HepG2 (cell line): ENCODE results near the gene UBR1. TPM values are rescaled to one million over a fixed set of nuclear protein-coding genes. Genes with fewer than 3 reads are reported as not detected.

Experiments
- ATAC-seq: fragments of 200-7000 bp; cut with Tn5 transposase; 3 replicates; pipeline ENCODE4 v1.9.1; 2020; ENCODE audit warnings: mild to moderate bottlenecking, moderate library complexity
- BruUV-seq: library from RNA; stranded (reverse); fragments of 400-500 nt; replicated peaks from 2 replicates; lab custom pipeline; 2021; lab: Mats Ljungman, UMichigan
- CTCF ChIA-PET: fragments of 300-600 bp; formaldehyde crosslinking; extraction: SDS; loops from one replicate; lab custom pipeline; 2021; ENCODE audit warnings: low total read pairs, inconsistent platforms, low intra/inter-chr PET ratio; lab: Yijun Ruan, JAX
- POLR2A ChIA-PET: fragments of 350-600 bp; sonication (Branson Sonifier 250); formaldehyde crosslinking; loops from one replicate; lab custom pipeline; 2020; ENCODE audit warnings: antibody characterized with exemption, inconsistent platforms; lab: Yijun Ruan, JAX
- DNase-seq: peaks from one replicate; pipeline ENCODE4 v3.0.0-alpha.2; 2015; ENCODE audit warnings: low spot score
- FAIRE-seq: peaks from 3 replicates; lab custom pipeline; 2011; peaks lifted over from hg19 to GRCh38; lab: Jason Lieb, UNC
- H2AFZ ChIP-seq: one replicate; pipeline ENCODE4 v1.6.1; 2011; ENCODE audit warnings: low read length, inconsistent platforms
- H3K27ac ChIP-seq: fragments of 300-600 bp; 3 replicates; pipeline ENCODE4 v1.8.0; 2011; ENCODE audit warnings: mixed run types, mild to moderate bottlenecking, mixed read lengths, low read length, inconsistent platforms; ENCODE audit not compliant: insufficient read depth; ENCODE audit errors: extremely low read length
- H3K27me3 ChIP-seq, 2 experiments: fragments of 200-600 bp in 1 of 2; 2 replicates in 1 of 2; 3 replicates in 1 of 2; pipeline versions ENCODE4 v1.6.0 to v1.8.0; 2011; ENCODE audit warnings: low read length in 2 of 2, mild to moderate bottlenecking in 2 of 2, moderate library complexity in 2 of 2, inconsistent platforms in 1 of 2; ENCODE audit not compliant: insufficient read depth in 2 of 2, control insufficient read depth in 1 of 2
- H3K36me3 ChIP-seq, 2 experiments: fragments of 200-600 bp in 1 of 2; replicated peaks in 1 of 2; 2 replicates in 1 of 2; 3 replicates in 1 of 2; pipeline versions ENCODE4 v1.5.1 to v1.8.0; 2011; ENCODE audit warnings: low read length in 2 of 2, inconsistent platforms in 1 of 2; ENCODE audit not compliant: insufficient read depth in 2 of 2, control insufficient read depth in 1 of 2
- H3K4me1 ChIP-seq: 2 replicates; pipeline ENCODE4 v1.5.1; 2012; ENCODE audit warnings: low read length, inconsistent platforms; ENCODE audit not compliant: insufficient read depth
- H3K4me2 ChIP-seq: 2 replicates; pipeline ENCODE4 v1.6.0; 2011; ENCODE audit warnings: low read depth, low read length, inconsistent platforms
- H3K4me3 ChIP-seq, 3 experiments: fragments of 200-600 bp in 1 of 3; sonication (generic), shearing (Covaris generic) in 1 of 3; replicated peaks in 1 of 3; 2 replicates each; pipeline ENCODE4 v1.5.1; 2011 to 2016; ENCODE audit warnings: low read length in 3 of 3, inconsistent platforms in 2 of 3, low read depth in 2 of 3, mild to moderate bottlenecking in 2 of 3, control low read depth in 1 of 3, mixed read lengths in 1 of 3; ENCODE audit not compliant: insufficient read depth in 1 of 3
- H3K79me2 ChIP-seq: one replicate; pipeline ENCODE4 v1.6.1; 2011; ENCODE audit warnings: low read length, inconsistent platforms; ENCODE audit not compliant: insufficient read depth
- H3K9ac ChIP-seq: 2 replicates; pipeline ENCODE4 v1.6.0; 2011; ENCODE audit warnings: mild to moderate bottlenecking, low read depth, low read length, inconsistent platforms; ENCODE audit not compliant: insufficient read depth
- H3K9me3 ChIP-seq: 2 replicates; pipeline ENCODE4 v1.5.1; 2012; ENCODE audit warnings: mild to moderate bottlenecking, low read length
- H4K20me1 ChIP-seq: 2 replicates; pipeline ENCODE4 v1.6.0; 2011; ENCODE audit warnings: inconsistent platforms, mild to moderate bottlenecking, low read length, moderate library complexity; ENCODE audit not compliant: insufficient read depth
- ATF7 ChIP-seq, 2 experiments: fragments of 450-650 bp in 1 of 2; sonication (generic) in 1 of 2; formaldehyde crosslinking in 1 of 2; IDR thresholded peaks; 2 replicates each; pipeline versions ENCODE4 v1.4.0 to v1.6.1; 2016 to 2020; ENCODE audit warnings: antibody characterized with exemption in 1 of 2, mild to moderate bottlenecking in 1 of 2, missing genetic modification reagents in 1 of 2
- ATF7-NPFF ChIP-seq: sonication (generic); formaldehyde crosslinking; IDR thresholded peaks from 2 replicates; pipeline ENCODE4 v1.8.1; 2023; ENCODE audit warnings: mild to moderate bottlenecking, low read depth, missing genetic modification reagents, moderate library complexity
- FOXO4 ChIP-seq: sonication (generic); formaldehyde crosslinking; conservative IDR thresholded peaks from 2 replicates; pipeline ENCODE4 v1.8.1; 2023; ENCODE audit warnings: missing genetic modification reagents
- IKZF4 ChIP-seq: sonication (generic); formaldehyde crosslinking; IDR thresholded peaks from 2 replicates; pipeline ENCODE4 v1.5.1; 2020; ENCODE audit warnings: borderline replicate concordance, mild to moderate bottlenecking, low read depth, missing genetic modification reagents; ENCODE audit errors: not compliant biosample characterization
- RNF219 ChIP-seq: sonication (generic); formaldehyde crosslinking; IDR thresholded peaks from 2 replicates; pipeline ENCODE4 v1.5.0; 2020; ENCODE audit warnings: mild to moderate bottlenecking, missing genetic modification reagents
- ZBTB20 ChIP-seq: sonication (generic); formaldehyde crosslinking; IDR thresholded peaks from 2 replicates; pipeline ENCODE4 v1.8.1; 2023; ENCODE audit warnings: missing genetic modification reagents, low read depth, mild to moderate bottlenecking, borderline replicate concordance
- ZNF160 ChIP-seq: sonication (generic); formaldehyde crosslinking; IDR thresholded peaks from 2 replicates; pipeline ENCODE4 v1.8.0; 2022; ENCODE audit warnings: mild to moderate bottlenecking, inconsistent platforms, missing genetic modification reagents
- ZNF225 ChIP-seq: sonication (generic); formaldehyde crosslinking; IDR thresholded peaks from 2 replicates; pipeline ENCODE4 v1.4.0; 2020; ENCODE audit warnings: mild to moderate bottlenecking, missing genetic modification reagents
- ZNF570 ChIP-seq: sonication (generic); formaldehyde crosslinking; IDR thresholded peaks from 2 replicates; pipeline ENCODE4 v1.4.0; 2020; ENCODE audit warnings: mild to moderate bottlenecking, missing genetic modification reagents, borderline replicate concordance
- ZNF674 ChIP-seq: sonication (generic); formaldehyde crosslinking; IDR thresholded peaks from 2 replicates; pipeline ENCODE4 v1.5.0; 2020; ENCODE audit warnings: low read depth, mild to moderate bottlenecking, missing genetic modification reagents
- WGBS: methylation state at CpG from one replicate; pipeline ENCODE4 v1.1.6; 2017; ENCODE audit warnings: low lambda C conversion rate; 5-methylcytosine and 5-hydroxymethylcytosine counted together
- in situ Hi-C: cut with HindIII; loops from 2 replicates; pipeline ENCODE4 v1.10.0; 2017; ENCODE audit warnings: low pct_unique_long_range_greater_than_20kb; ENCODE audit not compliant: extremely low pct_ligation_motif_present
- intact Hi-C: fragments of 100-400 bp; cut with micrococcal nuclease; formaldehyde crosslinking; loops from one replicate; pipeline ENCODE4 v1.10.0; 2022; ENCODE audit not compliant: unreplicated experiment
- polyA plus RNA-seq, 8 experiments: library from polyadenylated mRNA; depleted of rRNA in 3 of 8; stranded (reverse) in 7 of 8; unstranded in 1 of 8; fragments of >200 nt; fragmentation: Illumina TruSeq in 4 of 8; extraction: Trizol in 4 of 8; gene quantifications; 2 replicates each; pipeline versions ENCODE4 v1.2.1 to v1.2.3, GENCODE V29; 2011 to 2016; ENCODE audit warnings: low read depth in 4 of 8, missing spikeins in 1 of 8, mixed read lengths in 1 of 8; ENCODE audit not compliant: insufficient read depth in 1 of 8
- total RNA-seq, 5 experiments: library from RNA; depleted of rRNA; stranded (reverse); fragments of >200 nt; fragmentation: Illumina TruSeq; extraction: Trizol; gene quantifications; 2 replicates each; pipeline ENCODE4 v1.2.3, GENCODE V29; 2016; ENCODE audit warnings: low read depth in 1 of 5
- TF ChIP-seq, protein P1 (sequence below): sonication (generic); formaldehyde crosslinking; IDR thresholded peaks from 2 replicates; pipeline ENCODE4 v1.5.0; 2020; ENCODE audit warnings: missing genetic modification reagents, mild to moderate bottlenecking, borderline replicate concordance
- TF ChIP-seq, protein P2 (sequence below): sonication (generic); formaldehyde crosslinking; IDR thresholded peaks from 2 replicates; pipeline ENCODE4 v1.4.0; 2020; ENCODE audit warnings: missing genetic modification reagents

UBR1 gene
- total and polyA plus RNA-seq, 2 of the 13 experiments (the other 11 are each of a cell fraction or from before 2014, with no cell fraction given): 6.4 to 18.0 TPM

DNA sequence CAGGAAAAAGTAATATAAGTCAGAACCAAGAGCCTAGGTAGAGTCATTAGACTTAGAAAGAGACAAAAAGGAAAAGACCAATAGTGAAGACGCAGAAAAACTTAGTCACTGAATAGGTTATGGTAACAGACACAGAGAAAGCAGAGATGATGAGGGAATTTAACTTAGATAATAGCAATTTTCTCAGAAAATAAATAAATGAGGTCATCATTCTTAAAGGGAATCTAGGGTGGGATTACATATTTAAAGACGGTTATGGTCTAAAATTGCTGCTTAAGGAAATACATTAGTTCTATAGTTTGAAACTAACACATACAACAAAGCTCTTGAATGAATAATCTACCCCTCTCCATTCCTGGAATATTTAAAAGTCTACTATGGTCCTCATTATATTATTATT is 59.4 kb downstream of the UBR1 start:
- Histone ChIP-seq H3K4me3 (no peak overlapping the region), H3K27me3 (no peaks in the 10 kb centered on the region), H4K20me1 (no peaks in the 10 kb centered on the region), H3K4me2 (no peak overlapping the region), H3K36me3 (peaks cover 9 to 47% of the 10 kb centered on the region in 2 experiments), H2AFZ (no peak overlapping the region), H3K27ac (no peak overlapping the region), H3K79me2 (no peaks in the 10 kb centered on the region), H3K4me1 (no peaks in the 10 kb centered on the region), H3K9me3 (no peaks in the 10 kb centered on the region), H3K9ac (no peak overlapping the region)
- ATAC-seq (no peak), DNase-seq (no peak), FAIRE-seq (no peak)
- TF ChIP-seq ZNF225 (no peak), FOXO4 (CRISPR knock-in tag) (no peak), ATF7 (IDR thresholded peaks at IDR 0.05) (peak; percentile 88), ATF7 (CRISPR knock-in tag; IDR thresholded peaks at IDR 0.05) (no peak)
- POLR2A ChIA-PET: no interaction called here
- in situ Hi-C loops: no loop called here
- intact Hi-C loops: no loop called here
- no TSS peak for BruUV-seq
- CTCF ChIA-PET: no interaction called here
- 95% methylated on average over 2 of the region's 2 CpGs for WGBS

GRCh38 chr15:43042885-43043284 is 63.0 kb downstream of the UBR1 start:
- intact Hi-C loops (no loop called here), in situ Hi-C loops (no loop called here)
- no peak overlapping the region for H3K9ac ChIP-seq
- H3K4me2 ChIP-seq: no peak overlapping the region
- POLR2A ChIA-PET: no interaction called here
- FAIRE-seq (no peak), ATAC-seq (no peak), DNase-seq (no peak)
- CTCF ChIA-PET: no interaction called here
- no peak for TF ChIP-seq ZNF570 (CRISPR knock-in tag)
- TF ChIP-seq ZNF160 (CRISPR knock-in tag): no peak
- TF ChIP-seq ZBTB20: no peak
- no peak for TF ChIP-seq ZNF674
- TF ChIP-seq, protein P1, sequence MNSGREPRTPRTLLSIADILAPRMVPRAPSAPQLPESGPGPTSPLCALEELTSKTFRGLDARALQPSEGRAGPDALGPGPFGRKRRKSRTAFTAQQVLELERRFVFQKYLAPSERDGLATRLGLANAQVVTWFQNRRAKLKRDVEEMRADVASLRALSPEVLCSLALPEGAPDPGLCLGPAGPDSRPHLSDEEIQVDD: no peak
- no peak for TF ChIP-seq ATF7-NPFF
- TF ChIP-seq, protein P2, sequence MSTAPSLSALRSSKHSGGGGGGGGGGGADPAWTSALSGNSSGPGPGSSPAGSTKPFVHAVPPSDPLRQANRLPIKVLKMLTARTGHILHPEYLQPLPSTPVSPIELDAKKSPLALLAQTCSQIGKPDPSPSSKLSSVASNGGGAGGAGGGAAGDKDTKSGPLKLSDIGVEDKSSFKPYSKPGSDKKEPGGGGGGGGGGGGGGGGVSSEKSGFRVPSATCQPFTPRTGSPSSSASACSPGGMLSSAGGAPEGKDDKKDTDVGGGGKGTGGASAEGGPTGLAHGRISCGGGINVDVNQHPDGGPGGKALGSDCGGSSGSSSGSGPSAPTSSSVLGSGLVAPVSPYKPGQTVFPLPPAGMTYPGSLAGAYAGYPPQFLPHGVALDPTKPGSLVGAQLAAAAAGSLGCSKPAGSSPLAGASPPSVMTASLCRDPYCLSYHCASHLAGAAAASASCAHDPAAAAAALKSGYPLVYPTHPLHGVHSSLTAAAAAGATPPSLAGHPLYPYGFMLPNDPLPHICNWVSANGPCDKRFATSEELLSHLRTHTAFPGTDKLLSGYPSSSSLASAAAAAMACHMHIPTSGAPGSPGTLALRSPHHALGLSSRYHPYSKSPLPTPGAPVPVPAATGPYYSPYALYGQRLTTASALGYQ (CRISPR knock-in tag): no peak
- TF ChIP-seq IKZF4 (CRISPR knock-in tag): no peak
- TF ChIP-seq RNF219 (CRISPR knock-in tag): no peak
- no peak overlapping the region for H3K4me3 ChIP-seq
- H3K4me1 ChIP-seq: no peaks in the 10 kb centered on the region
- H3K9me3 ChIP-seq: no peaks in the 10 kb centered on the region
- 90% methylated on average over 1 of the region's 1 CpG for WGBS
- no peak overlapping the region for H3K27ac ChIP-seq
- H2AFZ ChIP-seq: no peak overlapping the region
- H3K36me3 ChIP-seq: peaks cover 9 to 39% of the 10 kb centered on the region in 2 experiments
- no peaks in the 10 kb centered on the region for H3K79me2 ChIP-seq
- H3K27me3 ChIP-seq: no peaks in the 10 kb centered on the region
- H4K20me1 ChIP-seq: no peaks in the 10 kb centered on the region
- BruUV-seq: no TSS peak
